Left ventricle myocardium inferior (tissue), 1 donor: ENCODE results near the gene RAP2A. TPM values are rescaled to one million over a fixed set of nuclear protein-coding genes. Genes with fewer than 3 reads are reported as not detected.

Experiments used
- DNase-seq: peaks from one replicate; pipeline ENCODE4 v3.0.0-alpha.2; 2020
- H3K27ac ChIP-seq: fragments of 200-600 bp; replicated peaks from 2 replicates; pipeline ENCODE4 v1.8.0; 2021
- H3K27me3 ChIP-seq: fragments of 200-600 bp; 2 replicates; pipeline ENCODE4 v1.8.0; 2021; ENCODE audit warnings: low read depth
- H3K36me3 ChIP-seq: fragments of 200-600 bp; 2 replicates; pipeline ENCODE4 v1.8.0; 2021
- H3K4me1 ChIP-seq: fragments of 200-600 bp; 2 replicates; pipeline ENCODE4 v1.8.0; 2021
- H3K4me3 ChIP-seq: fragments of 200-600 bp; 2 replicates; pipeline ENCODE4 v1.8.0; 2021; ENCODE audit warnings: mild to moderate bottlenecking, moderate library complexity
- H3K9me3 ChIP-seq: fragments of 200-600 bp; replicated peaks from 2 replicates; pipeline ENCODE4 v1.8.0; 2021
- intact Hi-C: fragments of 100-400 bp; cut with micrococcal nuclease; formaldehyde crosslinking; loops from one replicate; pipeline ENCODE4 v1.11.0; 2022
- total RNA-seq: library from RNA; stranded (reverse); fragmentation: NEBNext Ultra II Directional; extraction: Animal tissue kit (Norgen Biotek cat#: 25700); gene quantifications from one replicate; pipeline ENCODE4 v1.2.1, GENCODE V29; 2021
- TF ChIP-seq, protein P1 (sequence below): fragments of 200-600 bp; IDR thresholded peaks from 2 replicates; pipeline ENCODE4 v1.8.0; 2021; ENCODE audit warnings: antibody characterized with exemption, mild to moderate bottlenecking, borderline replicate concordance
- donor health status: DM: no; HTN: yes; CAD: no; lungs with severe emphysema.

RAP2A gene
- total RNA-seq, 1 donor from 2014 or later = 15.1 TPM

- Histone ChIP-seq H3K27me3 (no peaks in the 10 kb centered on the region), H3K36me3 (peaks cover 26% of the 10 kb centered on the region), H3K9me3 (no peaks in the 10 kb centered on the region), H3K27ac (no peak overlapping the region), H3K4me3 (no peak overlapping the region), H3K4me1 (peaks cover 15% of the 10 kb centered on the region)
- no peak for DNase-seq
- TF ChIP-seq, protein P1, sequence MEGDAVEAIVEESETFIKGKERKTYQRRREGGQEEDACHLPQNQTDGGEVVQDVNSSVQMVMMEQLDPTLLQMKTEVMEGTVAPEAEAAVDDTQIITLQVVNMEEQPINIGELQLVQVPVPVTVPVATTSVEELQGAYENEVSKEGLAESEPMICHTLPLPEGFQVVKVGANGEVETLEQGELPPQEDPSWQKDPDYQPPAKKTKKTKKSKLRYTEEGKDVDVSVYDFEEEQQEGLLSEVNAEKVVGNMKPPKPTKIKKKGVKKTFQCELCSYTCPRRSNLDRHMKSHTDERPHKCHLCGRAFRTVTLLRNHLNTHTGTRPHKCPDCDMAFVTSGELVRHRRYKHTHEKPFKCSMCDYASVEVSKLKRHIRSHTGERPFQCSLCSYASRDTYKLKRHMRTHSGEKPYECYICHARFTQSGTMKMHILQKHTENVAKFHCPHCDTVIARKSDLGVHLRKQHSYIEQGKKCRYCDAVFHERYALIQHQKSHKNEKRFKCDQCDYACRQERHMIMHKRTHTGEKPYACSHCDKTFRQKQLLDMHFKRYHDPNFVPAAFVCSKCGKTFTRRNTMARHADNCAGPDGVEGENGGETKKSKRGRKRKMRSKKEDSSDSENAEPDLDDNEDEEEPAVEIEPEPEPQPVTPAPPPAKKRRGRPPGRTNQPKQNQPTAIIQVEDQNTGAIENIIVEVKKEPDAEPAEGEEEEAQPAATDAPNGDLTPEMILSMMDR = no peak
- intact Hi-C loops = no loop called here
Observed at GRCh38 chr13:97394542-97394941, 39.4 kb upstream of the RAP2A start.

GRCh38 chr13:97395447-97396136, 38.4 kb upstream of the RAP2A start:
- Histone ChIP-seq H3K4me3 (no peak overlapping the region), H3K27ac (no peak overlapping the region), H3K36me3 (peaks cover 26% of the 10 kb centered on the region), H3K27me3 (no peaks in the 10 kb centered on the region), H3K4me1 (peaks cover 15% of the 10 kb centered on the region), H3K9me3 (no peaks in the 10 kb centered on the region)
- intact Hi-C loops = no loop called here
- no peak for DNase-seq
- TF ChIP-seq, protein P1 = no peak

DNA sequence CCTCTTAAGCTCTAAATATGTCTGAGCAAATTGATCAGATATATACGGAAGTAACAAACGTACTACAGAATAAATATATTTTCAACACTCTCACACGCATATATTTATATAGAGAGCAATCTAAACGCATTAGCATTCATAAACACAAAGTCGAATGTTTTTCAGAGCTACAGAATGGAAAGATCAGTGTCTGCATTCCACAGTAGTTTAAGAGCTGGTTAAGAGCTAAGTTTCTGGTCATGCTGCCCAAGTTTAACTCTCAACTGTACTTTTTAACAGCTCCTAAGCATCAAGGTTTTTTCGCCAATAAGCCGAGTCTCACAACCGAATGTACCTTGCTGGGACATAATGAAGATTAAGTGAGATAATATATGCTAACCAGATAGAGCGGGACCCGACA, 36.7 kb upstream of the RAP2A start:
- H3K36me3 ChIP-seq = peaks cover 14% of the 10 kb centered on the region
- no peak for DNase-seq
- peaks cover 4% of the 10 kb centered on the region for H3K4me1 ChIP-seq
- H3K9me3 ChIP-seq = no peaks in the 10 kb centered on the region
- H3K4me3 ChIP-seq = no peak overlapping the region
- intact Hi-C loops = no loop called here
- no peak overlapping the region for H3K27ac ChIP-seq
- no peaks in the 10 kb centered on the region for H3K27me3 ChIP-seq
- TF ChIP-seq, protein P1 = no peak

DNA sequence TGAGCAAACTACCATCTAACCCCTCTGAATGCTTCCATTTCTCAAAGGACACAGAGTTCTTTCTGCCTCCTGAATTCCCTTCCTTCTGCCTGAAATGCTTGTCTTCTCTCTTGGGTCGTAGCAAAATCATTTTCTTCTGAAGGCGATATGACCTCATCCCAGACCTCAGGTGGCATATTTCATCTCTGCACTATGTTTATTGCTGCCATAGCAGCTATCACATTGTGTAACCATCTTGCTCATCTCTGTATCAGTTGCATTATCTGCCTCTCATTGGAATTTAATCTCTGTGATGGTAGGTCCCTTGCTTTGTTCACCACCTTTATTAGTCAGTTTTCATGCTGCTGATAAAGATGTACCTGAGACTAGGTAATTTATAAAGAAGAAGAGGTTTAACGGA, 32.5 kb upstream of the RAP2A start:
- Histone ChIP-seq H3K4me1 (peaks cover 4% of the 10 kb centered on the region), H3K27me3 (no peaks in the 10 kb centered on the region), H3K4me3 (no peak overlapping the region), H3K27ac (no peak overlapping the region), H3K36me3 (no peaks in the 10 kb centered on the region), H3K9me3 (no peaks in the 10 kb centered on the region)
- no peak for DNase-seq
- TF ChIP-seq, protein P1 = no peak
- intact Hi-C loops = no loop called here

DNA sequence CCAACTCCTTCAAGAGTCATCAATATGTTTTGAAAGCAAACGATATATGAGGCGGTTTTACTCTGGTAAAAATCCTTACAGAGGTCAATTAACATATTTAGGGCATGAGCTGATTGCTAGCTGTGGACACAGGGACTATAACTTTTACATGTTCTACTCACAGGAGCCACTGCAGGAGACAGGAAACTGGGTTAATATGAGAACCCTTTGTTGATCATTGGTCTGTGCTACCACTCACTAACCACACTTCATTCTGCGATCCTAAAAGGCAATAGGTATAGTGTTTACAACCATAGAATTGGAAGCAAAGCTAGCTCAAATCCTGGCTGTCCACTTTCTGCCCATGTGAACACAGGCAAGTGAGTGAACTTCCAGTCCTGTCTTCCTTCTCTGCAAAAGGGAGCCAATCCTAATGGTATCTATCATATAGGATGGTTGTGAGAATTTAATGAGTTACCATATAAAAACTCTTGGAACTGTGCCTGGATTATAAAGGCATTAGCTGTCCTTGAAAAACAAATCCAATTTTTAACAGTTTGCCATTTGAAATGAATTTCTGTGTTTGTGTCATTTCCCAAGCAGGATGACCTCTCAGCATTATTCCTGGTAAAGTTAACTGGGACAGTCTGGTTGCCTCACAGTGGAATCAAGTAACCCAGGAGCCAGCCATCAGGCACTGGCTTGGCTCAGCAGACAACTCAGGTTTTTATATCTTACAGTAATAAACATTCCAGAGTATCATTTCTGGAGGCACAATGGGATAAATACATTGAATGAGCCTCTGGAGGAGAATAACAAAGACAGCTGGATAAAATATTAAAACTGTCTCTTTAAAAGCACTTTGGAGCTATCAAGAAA, 29.8 kb upstream of the RAP2A start:
- H3K4me3 ChIP-seq = no peak overlapping the region
- no peaks in the 10 kb centered on the region for H3K36me3 ChIP-seq
- DNase-seq = no peak
- intact Hi-C loops = no loop called here
- no peaks in the 10 kb centered on the region for H3K27me3 ChIP-seq
- TF ChIP-seq, protein P1 = no peak
- H3K9me3 ChIP-seq = no peaks in the 10 kb centered on the region
- H3K4me1 ChIP-seq = no peaks in the 10 kb centered on the region
- H3K27ac ChIP-seq = no peak overlapping the region
